Measurements from ENCODE around the gene NBPF14.
"Not testable (repeated sequence)": the region's sequence is repeated elsewhere in the genome, so short reads cannot be mapped to it uniquely, and the experiment has no call there.

DNA sequence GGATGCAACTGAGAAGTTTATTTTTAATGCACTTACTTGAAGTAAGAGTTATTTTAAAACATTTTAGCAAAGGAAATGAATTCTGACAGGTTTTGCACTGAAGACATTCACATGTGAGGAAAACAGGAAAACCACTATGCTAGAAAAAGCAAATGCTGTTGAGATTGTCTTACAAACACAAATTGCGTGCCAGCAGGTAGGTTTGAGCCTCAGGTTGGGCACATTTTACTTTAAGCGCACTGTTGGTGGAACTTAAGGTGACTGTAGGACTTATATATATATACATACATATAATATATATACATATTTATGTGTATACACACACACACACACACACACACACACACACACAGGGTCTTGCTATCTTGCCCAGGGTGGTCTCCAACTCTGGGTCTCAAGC lies 69.2 kb downstream of the NBPF14 start:
- not testable (repeated sequence) for TF ChIP-seq CTCF, POLR2A (IDR thresholded peaks at IDR 0.05)

Data from esophagus squamous epithelium (tissue), 4 donors.